ENCODE results near the gene BIK. TPM values are rescaled to one million over a fixed set of nuclear protein-coding genes. Genes with fewer than 3 reads are reported as not detected.

The BIK gene
- polyA plus RNA-seq, 1 of the 3 experiments (the other 2 are of a cell fraction) = 0.66 TPM

GRCh38 chr22:43160497-43161126 lies 50.1 kb downstream of the BIK start (continued):
- TF ChIP-seq, protein P1, sequence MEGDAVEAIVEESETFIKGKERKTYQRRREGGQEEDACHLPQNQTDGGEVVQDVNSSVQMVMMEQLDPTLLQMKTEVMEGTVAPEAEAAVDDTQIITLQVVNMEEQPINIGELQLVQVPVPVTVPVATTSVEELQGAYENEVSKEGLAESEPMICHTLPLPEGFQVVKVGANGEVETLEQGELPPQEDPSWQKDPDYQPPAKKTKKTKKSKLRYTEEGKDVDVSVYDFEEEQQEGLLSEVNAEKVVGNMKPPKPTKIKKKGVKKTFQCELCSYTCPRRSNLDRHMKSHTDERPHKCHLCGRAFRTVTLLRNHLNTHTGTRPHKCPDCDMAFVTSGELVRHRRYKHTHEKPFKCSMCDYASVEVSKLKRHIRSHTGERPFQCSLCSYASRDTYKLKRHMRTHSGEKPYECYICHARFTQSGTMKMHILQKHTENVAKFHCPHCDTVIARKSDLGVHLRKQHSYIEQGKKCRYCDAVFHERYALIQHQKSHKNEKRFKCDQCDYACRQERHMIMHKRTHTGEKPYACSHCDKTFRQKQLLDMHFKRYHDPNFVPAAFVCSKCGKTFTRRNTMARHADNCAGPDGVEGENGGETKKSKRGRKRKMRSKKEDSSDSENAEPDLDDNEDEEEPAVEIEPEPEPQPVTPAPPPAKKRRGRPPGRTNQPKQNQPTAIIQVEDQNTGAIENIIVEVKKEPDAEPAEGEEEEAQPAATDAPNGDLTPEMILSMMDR (IDR thresholded peaks at IDR 0.05) = no peak
- TF ChIP-seq NFIC (IDR thresholded peaks at IDR 0.05; ENCODE audit: borderline replicate concordance) = no peak

DNA sequence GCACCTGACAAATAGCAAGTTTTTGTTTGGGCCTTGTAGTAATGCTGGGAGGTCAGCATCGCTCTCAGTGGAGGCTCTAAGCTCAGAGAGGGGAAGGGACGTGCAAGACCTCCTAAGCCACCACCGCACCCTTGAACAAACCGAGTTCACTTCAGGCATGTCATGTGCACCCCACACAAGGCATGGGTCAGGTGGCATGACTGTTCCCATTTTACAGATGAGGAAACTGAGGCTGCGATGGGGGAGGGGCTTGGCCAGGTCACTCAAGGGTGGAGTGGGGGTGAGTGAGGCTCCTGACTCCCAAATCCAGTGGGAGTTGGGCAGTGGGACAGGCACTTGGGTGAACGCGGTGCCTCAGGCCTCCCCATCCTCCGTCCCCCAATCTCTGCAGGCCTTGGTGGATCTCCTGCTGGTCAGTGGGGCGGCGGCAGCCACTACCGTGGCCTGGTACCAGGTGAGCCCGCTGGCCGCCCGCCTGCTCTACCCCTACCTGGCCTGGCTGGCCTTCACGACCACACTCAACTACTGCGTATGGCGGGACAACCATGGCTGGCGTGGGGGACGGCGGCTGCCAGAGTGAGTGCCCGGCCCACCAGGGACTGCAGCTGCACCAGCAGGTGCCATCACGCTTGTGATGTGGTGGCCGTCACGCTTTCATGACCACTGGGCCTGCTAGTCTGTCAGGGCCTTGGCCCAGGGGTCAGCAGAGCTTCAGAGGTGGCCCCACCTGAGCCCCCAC lies 52.0 kb downstream of the BIK start:
- no peak overlapping the region for H3K9ac ChIP-seq
- no peak overlapping the region for H2AFZ ChIP-seq (ENCODE audit: low read depth)
- ChIA-PET POLR2A (no interaction called here), CTCF (no interaction called here)
- DNase-seq = no peak
- no peaks in the 10 kb centered on the region for H3K4me1 ChIP-seq (ENCODE audit: control insufficient read depth in 1 of 2, insufficient read depth in 2 of 2, low read depth in 1 of 2, low read length in 1 of 2)
- H3K79me2 ChIP-seq (ENCODE audit: insufficient read depth) = peaks cover 8% of the 10 kb centered on the region; the same call in 1 of the 2 replicates
- H3K4me3 ChIP-seq (ENCODE audit: low read depth in 2 of 2, low read length in 1 of 2) = no peak overlapping the region
- no peaks in the 10 kb centered on the region for H3K27me3 ChIP-seq (ENCODE audit: insufficient read depth)
- no CpG with 5 or more reads among the region's 24 CpGs for WGBS (ENCODE audit: low lambda C conversion rate)
- no peaks in the 10 kb centered on the region for H3F3A ChIP-seq (replicated peaks; ENCODE audit: insufficient read depth)
- H3K9me2 ChIP-seq = no peaks in the 10 kb centered on the region
- no peaks in the 10 kb centered on the region for H3K36me3 ChIP-seq (replicated peaks in 1 of 2; ENCODE audit: control insufficient read depth in 1 of 2, insufficient read depth in 2 of 2, low read length in 1 of 2)
- no peaks in the 10 kb centered on the region for H4K20me1 ChIP-seq (ENCODE audit: insufficient read depth)
- no peak overlapping the region for H3K27ac ChIP-seq (ENCODE audit: low read depth in 2 of 2, low read length in 1 of 2)
- no peaks in the 10 kb centered on the region for H3K9me3 ChIP-seq
- no peak overlapping the region for H3K4me2 ChIP-seq
- no peak for TF ChIP-seq CHD2 (IDR thresholded peaks at IDR 0.05; ENCODE audit: low read length, partially characterized antibody)
- TF ChIP-seq, protein P2, sequence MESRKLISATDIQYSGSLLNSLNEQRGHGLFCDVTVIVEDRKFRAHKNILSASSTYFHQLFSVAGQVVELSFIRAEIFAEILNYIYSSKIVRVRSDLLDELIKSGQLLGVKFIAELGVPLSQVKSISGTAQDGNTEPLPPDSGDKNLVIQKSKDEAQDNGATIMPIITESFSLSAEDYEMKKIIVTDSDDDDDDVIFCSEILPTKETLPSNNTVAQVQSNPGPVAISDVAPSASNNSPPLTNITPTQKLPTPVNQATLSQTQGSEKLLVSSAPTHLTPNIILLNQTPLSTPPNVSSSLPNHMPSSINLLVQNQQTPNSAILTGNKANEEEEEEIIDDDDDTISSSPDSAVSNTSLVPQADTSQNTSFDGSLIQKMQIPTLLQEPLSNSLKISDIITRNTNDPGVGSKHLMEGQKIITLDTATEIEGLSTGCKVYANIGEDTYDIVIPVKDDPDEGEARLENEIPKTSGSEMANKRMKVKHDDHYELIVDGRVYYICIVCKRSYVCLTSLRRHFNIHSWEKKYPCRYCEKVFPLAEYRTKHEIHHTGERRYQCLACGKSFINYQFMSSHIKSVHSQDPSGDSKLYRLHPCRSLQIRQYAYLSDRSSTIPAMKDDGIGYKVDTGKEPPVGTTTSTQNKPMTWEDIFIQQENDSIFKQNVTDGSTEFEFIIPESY (IDR thresholded peaks at IDR 0.05; ENCODE audit: borderline replicate concordance, low read depth) = no peak
- no peak for TF ChIP-seq YY1 (IDR thresholded peaks at IDR 0.05; ENCODE audit: low read depth)
- no peak for TF ChIP-seq ELF1 (IDR thresholded peaks at IDR 0.05)
- TF ChIP-seq RAD21 (IDR thresholded peaks at IDR 0.05; ENCODE audit: low read length) = no peak
- TF ChIP-seq TAF1 (IDR thresholded peaks at IDR 0.05; ENCODE audit: borderline replicate concordance, low read depth, low read length) = no peak
- TF ChIP-seq FOSL2 (IDR thresholded peaks at IDR 0.05; ENCODE audit: borderline replicate concordance, low read depth) = no peak
- TF ChIP-seq SMC3 (IDR thresholded peaks at IDR 0.05; ENCODE audit: low read depth, low read length) = no peak
- TF ChIP-seq RCOR1 (IDR thresholded peaks at IDR 0.05; ENCODE audit: low read length) = no peak
- TF ChIP-seq POLR2AphosphoS5 (IDR thresholded peaks at IDR 0.05; ENCODE audit: low read depth, low read length) = no peak
- no peak for TF ChIP-seq NRF1 (IDR thresholded peaks at IDR 0.05; ENCODE audit: low read depth, low read length)
- no peak for TF ChIP-seq FOXM1 (IDR thresholded peaks at IDR 0.05; ENCODE audit: low read depth)
- no peak for TF ChIP-seq TEAD4 (IDR thresholded peaks at IDR 0.05; ENCODE audit: borderline replicate concordance, insufficient read depth)
- TF ChIP-seq, protein P3, sequence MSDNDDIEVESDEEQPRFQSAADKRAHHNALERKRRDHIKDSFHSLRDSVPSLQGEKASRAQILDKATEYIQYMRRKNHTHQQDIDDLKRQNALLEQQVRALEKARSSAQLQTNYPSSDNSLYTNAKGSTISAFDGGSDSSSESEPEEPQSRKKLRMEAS (IDR thresholded peaks at IDR 0.05; ENCODE audit: low read depth) = no peak
- TF ChIP-seq EZH2phosphoT487 (IDR thresholded peaks at IDR 0.05; ENCODE audit: borderline replicate concordance, low read depth) = no peak
- TF ChIP-seq, protein P4, sequence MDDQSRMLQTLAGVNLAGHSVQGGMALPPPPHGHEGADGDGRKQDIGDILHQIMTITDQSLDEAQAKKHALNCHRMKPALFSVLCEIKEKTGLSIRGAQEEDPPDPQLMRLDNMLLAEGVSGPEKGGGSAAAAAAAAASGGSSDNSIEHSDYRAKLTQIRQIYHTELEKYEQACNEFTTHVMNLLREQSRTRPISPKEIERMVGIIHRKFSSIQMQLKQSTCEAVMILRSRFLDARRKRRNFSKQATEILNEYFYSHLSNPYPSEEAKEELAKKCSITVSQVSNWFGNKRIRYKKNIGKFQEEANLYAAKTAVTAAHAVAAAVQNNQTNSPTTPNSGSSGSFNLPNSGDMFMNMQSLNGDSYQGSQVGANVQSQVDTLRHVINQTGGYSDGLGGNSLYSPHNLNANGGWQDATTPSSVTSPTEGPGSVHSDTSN (IDR thresholded peaks at IDR 0.05) = no peak
